Ovary (tissue), 9 donors: ENCODE measurements around the gene RIN2. TPM values are rescaled to one million over a fixed set of nuclear protein-coding genes. Genes with fewer than 3 reads are reported as not detected.

Experiments
- DNase-seq, 5 donors: peaks; one replicate each; pipeline ENCODE4 v3.0.0-alpha.2; 2019 to 2020
- H3K27ac ChIP-seq, 2 donors: fragments of 200-600 bp; one replicate each; pipeline versions ENCODE4 v1.5.1 to v1.8.0; 2019 to 2022
- H3K27me3 ChIP-seq: fragments of 200-600 bp; one replicate; pipeline ENCODE4 v1.8.0; 2022
- H3K36me3 ChIP-seq: fragments of 200-600 bp; sonication (generic); one replicate; pipeline ENCODE4 v1.5.1; 2019
- H3K4me1 ChIP-seq: one replicate; pipeline ENCODE4 v1.8.1; 2013; ENCODE audit warnings: mild to moderate bottlenecking, moderate library complexity; ENCODE audit not compliant: insufficient read depth
- H3K4me3 ChIP-seq: fragments of 200-600 bp; sonication (generic); one replicate; pipeline ENCODE4 v1.5.1; 2017
- H3K9me3 ChIP-seq, 2 donors: fragments of 200-600 bp in 1 of 2; sonication (generic) in 1 of 2; one replicate each; pipeline versions ENCODE4 v1.5.1 to v1.8.1; 2013 to 2019; ENCODE audit warnings: mild to moderate bottlenecking in 1 of 2, moderate library complexity in 1 of 2
- CTCF ChIP-seq, 3 donors: fragments of 450-650 bp in 2 of 3; fragments of 200-600 bp in 1 of 3; IDR thresholded peaks; one replicate each; pipeline versions ENCODE4 v1.5.1 to v1.8.0; 2016 to 2022; ENCODE audit warnings: antibody characterized with exemption in 3 of 3, mild to moderate bottlenecking in 1 of 3
- EP300 ChIP-seq: sonication (generic); formaldehyde crosslinking; IDR thresholded peaks from one replicate; pipeline ENCODE4 v1.6.1; 2017; ENCODE audit warnings: antibody characterized with exemption
- POLR2A ChIP-seq: fragments of 450-650 bp; IDR thresholded peaks from one replicate; pipeline ENCODE4 v1.6.1; 2017; ENCODE audit warnings: antibody characterized with exemption, mild to moderate bottlenecking, moderate library complexity
- WGBS, 3 donors: extraction: QIAGEN DNeasy Blood & Tissue Kit in 1 of 3; methylation state at CpG; one replicate each; pipeline versions ENCODE4 v1.1.5 to v1.1.7; 2013 to 2017; 5-methylcytosine and 5-hydroxymethylcytosine counted together
- intact Hi-C, 4 donors: fragments of 100-400 bp; cut with DNase I; formaldehyde crosslinking; loops; one replicate each; pipeline versions ENCODE4 v1.11.0 to v1.15.1; 2022 to 2023
- polyA plus RNA-seq, 2 donors: library from polyadenylated mRNA; stranded (reverse); fragments of 200-250 nt in 1 of 2; fragments of 350-450 nt in 1 of 2; fragmentation: Illumina TruSeq in 1 of 2; extraction: RNeasy Lipid Tissue Mini Kit (QIAGEN cat#74804) in 1 of 2; gene quantifications; one replicate each; pipeline ENCODE4 v1.2.3, GENCODE V29; 2013 to 2014
- total RNA-seq, 7 donors: library from RNA; depleted of rRNA in 2 of 7; stranded (reverse); fragments of >200 nt in 2 of 7; fragmentation: NEBNext Ultra II Directional in 3 of 7; extraction: Animal tissue kit (Norgen Biotek cat#: 25700) in 3 of 7; gene quantifications; one replicate each; pipeline versions ENCODE4 v1.1.0 to v1.2.4, GENCODE V29; 2016 to 2023
- donor health status: DM: no; HTN: no; CAD: no; lungs with moderate emphysema.
- donor health status: DM: no; HTN: no; CAD: no.
- donor health status: Bipolar disorder and iron deficiency.
- donor health status: DM: yes; HTN: yes; CAD: no.
- donor health status: DM: no; HTN: no; CAD: no.
- donor health status: DM: yes; HTN: yes; CAD: no.

Gene RIN2
- total and polyA plus RNA-seq, 9 donors: 17.5 to 66.4 (median 43.1) TPM

DNA sequence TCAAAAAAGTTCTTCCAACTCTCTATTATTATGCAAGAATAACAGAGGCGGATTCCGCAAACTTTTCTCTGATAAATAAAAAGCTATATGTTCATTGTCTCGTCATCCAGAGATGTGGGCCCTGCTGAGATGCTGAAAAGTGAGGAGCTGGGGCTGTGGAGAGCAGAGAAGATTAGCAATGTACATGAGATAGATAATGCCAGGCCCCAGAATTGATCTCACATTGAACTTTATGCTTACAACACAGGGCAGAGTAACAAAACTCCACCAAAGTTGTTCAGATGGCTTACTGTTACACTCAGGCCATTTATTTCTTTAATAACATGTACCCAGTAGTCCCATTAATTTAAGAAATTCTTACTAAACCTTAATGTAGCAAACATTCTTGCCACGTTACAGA is 32.7 kb upstream of the RIN2 start:
- 78 to 92% (median 83%) methylated on average over 4 of the region's 4 CpGs for WGBS, 3 donors

DNA sequence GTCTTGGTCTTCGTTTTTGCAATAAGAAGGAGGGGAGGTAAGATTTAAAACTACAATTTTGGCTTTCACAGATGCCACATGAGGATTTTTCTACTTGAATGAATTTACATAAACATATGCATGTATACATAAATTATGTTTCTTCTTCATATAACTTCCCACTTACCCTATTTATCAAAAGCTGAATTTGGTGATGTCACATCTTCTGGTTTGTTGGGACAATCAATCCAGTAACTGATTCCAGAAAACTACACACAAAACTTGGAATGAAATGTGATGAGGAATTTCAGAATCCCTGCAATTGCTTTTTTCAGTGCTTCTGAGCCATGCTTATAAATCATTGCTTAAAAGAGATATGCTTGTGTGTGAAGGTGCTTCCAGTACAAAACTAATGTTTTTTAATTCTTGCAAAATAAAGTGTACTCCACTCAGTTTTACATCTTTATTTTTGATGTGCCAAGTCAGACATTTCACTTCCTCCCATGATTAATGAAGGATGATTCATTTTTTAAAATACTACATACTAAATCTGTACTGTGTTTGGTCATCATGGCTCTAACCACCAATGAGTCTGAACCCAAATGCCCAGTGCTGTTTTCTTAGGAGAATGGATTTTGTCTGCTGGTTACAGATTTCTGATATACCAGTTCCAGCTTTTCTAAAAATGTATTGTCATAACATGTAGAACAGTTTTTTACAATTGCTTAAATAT is 32.1 kb upstream of the RIN2 start:
- Histone ChIP-seq H3K36me3 (no peaks in the 10 kb centered on the region), H3K9me3 (no peaks in the 10 kb centered on the region), H3K27ac (no peak overlapping the region), H3K4me3 (no peak overlapping the region), H3K4me1 (no peaks in the 10 kb centered on the region), H3K27me3 (no peaks in the 10 kb centered on the region)
- WGBS, 3 donors: 58 to 87% (median 60%) methylated on average over 1 of the region's 1 CpG
- no peak for TF ChIP-seq EP300
- no peak for TF ChIP-seq POLR2A
- TF ChIP-seq CTCF (IDR thresholded peaks at IDR 0.05): no peak
- intact Hi-C loops: no loop called here
- no peak for DNase-seq

More for the DNA sequence above, 32.7 kb upstream of the RIN2 start:
- H3K4me3 ChIP-seq: no peak overlapping the region
- H3K36me3 ChIP-seq: no peaks in the 10 kb centered on the region
- no peaks in the 10 kb centered on the region for H3K9me3 ChIP-seq
- no peak for DNase-seq
- TF ChIP-seq EP300 (no peak), CTCF (IDR thresholded peaks at IDR 0.05) (no peak), POLR2A (no peak)
- H3K4me1 ChIP-seq: no peaks in the 10 kb centered on the region
- intact Hi-C loops: no loop called here
- no peaks in the 10 kb centered on the region for H3K27me3 ChIP-seq
- no peak overlapping the region for H3K27ac ChIP-seq

DNA sequence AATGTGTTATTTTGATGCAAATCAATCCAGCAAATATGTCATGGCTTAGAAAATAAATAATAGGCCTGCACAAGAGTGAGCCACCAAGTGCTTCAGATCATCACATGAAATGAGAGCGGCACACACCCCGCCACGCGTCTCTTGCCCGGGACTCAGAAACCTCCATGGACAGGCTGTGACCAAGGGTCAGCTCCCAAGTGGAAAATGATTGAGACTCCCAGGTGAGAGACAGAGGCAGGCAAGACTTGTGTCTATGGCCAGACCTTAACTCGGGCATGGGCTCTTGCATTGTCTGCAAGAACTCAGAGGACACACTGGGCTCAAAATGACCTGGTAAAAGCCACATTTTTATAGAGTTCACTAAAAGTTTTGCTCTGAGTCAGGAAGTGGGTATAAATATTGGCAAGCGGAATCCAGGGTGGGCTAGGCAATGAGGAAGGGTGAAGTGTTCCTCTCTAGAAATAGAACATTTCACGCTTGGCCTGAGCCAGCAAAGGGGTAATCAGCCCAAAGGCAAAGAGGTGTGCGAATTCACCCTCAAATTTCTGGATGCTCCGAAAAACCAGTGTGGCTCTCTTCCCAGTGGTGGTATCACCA is 30.7 kb upstream of the RIN2 start:
- no peak overlapping the region for H3K4me3 ChIP-seq
- H3K9me3 ChIP-seq: no peaks in the 10 kb centered on the region
- 93 to 97% (median 96%) methylated on average over 10 of the region's 10 CpGs for WGBS, 3 donors
- TF ChIP-seq POLR2A (no peak), CTCF (IDR thresholded peaks at IDR 0.05) (no peak), EP300 (no peak)
- intact Hi-C loops: no loop called here
- H3K27ac ChIP-seq: no peak overlapping the region
- no peaks in the 10 kb centered on the region for H3K36me3 ChIP-seq
- H3K4me1 ChIP-seq: no peaks in the 10 kb centered on the region
- no peaks in the 10 kb centered on the region for H3K27me3 ChIP-seq
- DNase-seq: no peak

DNA sequence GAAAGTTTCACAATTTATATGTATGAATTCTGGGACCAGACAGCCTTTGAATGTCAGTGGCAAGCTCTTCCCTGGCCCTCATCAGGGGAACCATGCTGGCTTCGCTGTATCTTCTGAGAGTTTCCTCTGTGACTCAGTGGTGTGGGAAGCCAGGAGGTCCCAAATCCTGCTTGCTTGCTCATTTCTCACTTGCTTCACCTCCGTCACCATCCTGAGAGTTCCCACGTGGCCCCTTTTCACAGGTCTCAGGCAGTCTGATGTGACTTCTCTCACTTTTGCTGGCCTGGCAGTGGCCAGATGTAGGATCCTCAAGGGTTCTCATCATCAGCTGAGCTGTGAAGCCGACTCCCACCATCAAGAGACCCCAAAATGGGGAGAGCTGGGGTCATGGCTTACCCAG is 28.4 kb upstream of the RIN2 start:
- no peak overlapping the region for H3K27ac ChIP-seq
- no peaks in the 10 kb centered on the region for H3K27me3 ChIP-seq
- H3K4me1 ChIP-seq: peaks cover 1% of the 10 kb centered on the region
- H3K4me3 ChIP-seq: no peak overlapping the region
- no peaks in the 10 kb centered on the region for H3K9me3 ChIP-seq
- no peak for DNase-seq
- TF ChIP-seq CTCF (IDR thresholded peaks at IDR 0.05) (no peak), POLR2A (no peak), EP300 (no peak)
- intact Hi-C loops: no loop called here
- 88 to 95% (median 95%) methylated on average over 4 of the region's 4 CpGs for WGBS, 3 donors
- H3K36me3 ChIP-seq: no peaks in the 10 kb centered on the region
